H1 (cell line): ENCODE results near the gene PRICKLE1. TPM values are rescaled to one million over a fixed set of nuclear protein-coding genes. Genes with fewer than 3 reads are reported as not detected.
A peak's percentile ranks its signal among the peaks of the same experiment; 100 is the strongest.

ENCODE experiments used
- CTCF ChIA-PET: fragments of 300-600 bp; sonication (Branson Sonifier 250); formaldehyde crosslinking; loops from one replicate; lab custom pipeline; 2021; ENCODE audit not compliant: partially characterized antibody; lab: Charles Lee
- POLR2A ChIA-PET: fragments of 300-600 bp; sonication (Branson Sonifier 250); formaldehyde crosslinking; loops from one replicate; lab custom pipeline; 2021; ENCODE audit warnings: inconsistent platforms; ENCODE audit not compliant: partially characterized antibody; lab: Charles Lee
- DNase-seq, 2 experiments: peaks; one replicate each; pipeline versions ENCODE4 v3.0.0 to v3.0.0-alpha.2; 2010 to 2022; ENCODE audit warnings: low spot score in 2 of 2, low read depth in 1 of 2, mixed read lengths in 1 of 2
- FAIRE-seq: peaks from 2 replicates; lab custom pipeline; 2011; peaks lifted over from hg19 to GRCh38; lab: Jason Lieb, UNC
- H2AFZ ChIP-seq: 2 replicates; pipeline ENCODE4 v1.8.1; 2012; ENCODE audit warnings: low read length, inconsistent platforms
- H2AK5ac ChIP-seq: 2 replicates; pipeline ENCODE4 v1.6.1; 2013; ENCODE audit warnings: low read depth, low read length
- H2BK120ac ChIP-seq: replicated peaks from 2 replicates; pipeline ENCODE3; 2013; ENCODE audit warnings: low read depth, low read length, inconsistent platforms
- H2BK12ac ChIP-seq: 2 replicates; pipeline ENCODE4 v1.6.1; 2013; ENCODE audit warnings: low read depth, low read length
- H2BK15ac ChIP-seq: 2 replicates; pipeline ENCODE4 v1.6.1; 2013; ENCODE audit warnings: low read length
- H2BK20ac ChIP-seq: 2 replicates; pipeline ENCODE4 v1.6.1; 2013; ENCODE audit warnings: low read length
- H2BK5ac ChIP-seq: 2 replicates; pipeline ENCODE4 v1.6.1; 2013; ENCODE audit warnings: low read depth, low read length
- H3K14ac ChIP-seq: 2 replicates; pipeline ENCODE4 v1.6.1; 2013; ENCODE audit warnings: inconsistent platforms; ENCODE audit not compliant: insufficient read length
- H3K18ac ChIP-seq: 2 replicates; pipeline ENCODE4 v1.6.1; 2013; ENCODE audit warnings: low read length; ENCODE audit errors: extremely low read depth
- H3K23ac ChIP-seq: 2 replicates; pipeline ENCODE4 v1.6.1; 2013; ENCODE audit warnings: inconsistent platforms; ENCODE audit not compliant: insufficient read length
- H3K23me2 ChIP-seq: 2 replicates; pipeline ENCODE4 v1.6.1; 2013; ENCODE audit warnings: low read depth, low read length
- H3K27ac ChIP-seq: 2 replicates; pipeline ENCODE4 v1.6.1; 2011; ENCODE audit warnings: low read depth, low read length, inconsistent platforms
- H3K27me3 ChIP-seq, 4 experiments: replicated peaks in 1 of 4; 1 replicate in 1 of 4; 2 replicates in 3 of 4; pipeline versions ENCODE4 v1.6.1 to v1.8.1; 2011 to 2013; ENCODE audit warnings: low read length in 3 of 4, mild to moderate bottlenecking in 3 of 4, inconsistent platforms in 2 of 4, mixed read lengths in 2 of 4, moderate library complexity in 1 of 4; ENCODE audit not compliant: control insufficient read depth in 3 of 4, insufficient read depth in 3 of 4; ENCODE audit errors: extremely low read depth in 1 of 4
- H3K36me3 ChIP-seq, 4 experiments: 2 replicates each; pipeline versions ENCODE4 v1.6.1 to v1.8.1; 2011 to 2013; ENCODE audit warnings: mild to moderate bottlenecking in 4 of 4, low read length in 3 of 4, moderate library complexity in 2 of 4, control low read depth in 1 of 4, inconsistent platforms in 1 of 4; ENCODE audit not compliant: insufficient read depth in 4 of 4, control insufficient read depth in 2 of 4
- H3K4ac ChIP-seq: replicated peaks from 2 replicates; pipeline ENCODE3; 2013; ENCODE audit warnings: low read length, low read depth, mixed read lengths, inconsistent platforms; ENCODE audit not compliant: insufficient read length
- H3K4me1 ChIP-seq, 4 experiments: replicated peaks in 1 of 4; 1 replicate in 1 of 4; 2 replicates in 3 of 4; pipeline versions ENCODE4 v1.6.1 to v1.8.1; 2011 to 2013; ENCODE audit warnings: low read length in 3 of 4, inconsistent platforms in 2 of 4, mixed read lengths in 1 of 4; ENCODE audit not compliant: insufficient read depth in 4 of 4, control insufficient read depth in 3 of 4
- H3K4me2 ChIP-seq, 2 experiments: 2 replicates each; pipeline versions ENCODE4 v1.6.1 to v1.8.1; 2011 to 2013; ENCODE audit warnings: low read depth in 2 of 2, low read length in 2 of 2, control low read depth in 1 of 2, inconsistent platforms in 1 of 2, mild to moderate bottlenecking in 1 of 2; ENCODE audit not compliant: insufficient read depth in 1 of 2
- H3K4me3 ChIP-seq, 4 experiments: fragments of 200-600, 300-600 bp in 1 of 4; sonication (generic), shearing (Covaris generic), sonication (Bioruptor Twin) in 1 of 4; 2 replicates each; pipeline versions ENCODE4 v1.5.1 to v1.8.1; 2011 to 2016; ENCODE audit warnings: low read length in 4 of 4, low read depth in 3 of 4, control low read depth in 2 of 4, inconsistent platforms in 2 of 4, mild to moderate bottlenecking in 2 of 4, mixed read lengths in 1 of 4, moderate library complexity in 1 of 4; ENCODE audit not compliant: insufficient read depth in 2 of 4; ENCODE audit errors: extremely low read depth in 1 of 4
- H3K56ac ChIP-seq: replicated peaks from 2 replicates; pipeline ENCODE3; 2013; ENCODE audit warnings: low read depth, mild to moderate bottlenecking, mixed read lengths, low read length, inconsistent platforms; ENCODE audit not compliant: insufficient read length
- H3K79me1 ChIP-seq: 2 replicates; pipeline ENCODE4 v1.6.1; 2013; ENCODE audit warnings: low read depth, low read length, control low read depth
- H3K79me2 ChIP-seq, 2 experiments: 2 replicates each; pipeline versions ENCODE4 v1.6.1 to v1.8.1; 2012 to 2013; ENCODE audit warnings: low read length in 2 of 2, mild to moderate bottlenecking in 2 of 2, inconsistent platforms in 1 of 2; ENCODE audit not compliant: insufficient read depth in 2 of 2, control insufficient read depth in 1 of 2
- H3K9ac ChIP-seq, 4 experiments: replicated peaks in 1 of 4; 1 replicate in 1 of 4; 2 replicates in 3 of 4; pipeline versions ENCODE4 v1.6.1 to v1.8.1; 2011 to 2013; ENCODE audit warnings: low read depth in 3 of 4, low read length in 3 of 4, control low read depth in 2 of 4, mild to moderate bottlenecking in 2 of 4, moderate library complexity in 2 of 4, inconsistent platforms in 1 of 4; ENCODE audit errors: extremely low read depth in 1 of 4
- H3K9me3 ChIP-seq, 2 experiments: 2 replicates each; pipeline versions ENCODE4 v1.6.1 to v1.8.1; 2012 to 2013; ENCODE audit warnings: mild to moderate bottlenecking in 2 of 2, moderate library complexity in 2 of 2, control low read depth in 1 of 2, inconsistent platforms in 1 of 2, low read depth in 1 of 2, low read length in 1 of 2, mixed read lengths in 1 of 2; ENCODE audit not compliant: insufficient read depth in 2 of 2
- H4K20me1 ChIP-seq, 2 experiments: replicated peaks in 1 of 2; 2 replicates each; pipeline versions ENCODE3 to v1.8.1; 2011 to 2013; ENCODE audit warnings: inconsistent platforms in 2 of 2, low read length in 2 of 2, mild to moderate bottlenecking in 1 of 2; ENCODE audit not compliant: insufficient read depth in 2 of 2, control insufficient read depth in 1 of 2
- H4K5ac ChIP-seq: 2 replicates; pipeline ENCODE4 v1.6.1; 2013; ENCODE audit warnings: low read length, low read depth, mixed read lengths, inconsistent platforms; ENCODE audit not compliant: insufficient read length
- H4K8ac ChIP-seq: 2 replicates; pipeline ENCODE4 v1.8.0; 2013; ENCODE audit warnings: mild to moderate bottlenecking, moderate library complexity, low read length, inconsistent platforms; ENCODE audit not compliant: insufficient read depth; ENCODE audit errors: extremely low read depth
- H4K91ac ChIP-seq: replicated peaks from 2 replicates; pipeline ENCODE3; 2013; ENCODE audit warnings: low read length, mixed read lengths, inconsistent platforms; ENCODE audit not compliant: insufficient read length
- CBX5 ChIP-seq: fragments of 300-800, 300-1000 bp; sonication (generic); IDR thresholded peaks from 2 replicates; pipeline ENCODE4 v1.7.1; 2016; ENCODE audit warnings: antibody characterized with exemption, low read length, low read depth
- CREB1 ChIP-seq: IDR thresholded peaks from 2 replicates; pipeline ENCODE4 v1.6.1; 2012; ENCODE audit warnings: inconsistent platforms
- CTCF ChIP-seq, 3 experiments: IDR thresholded peaks; 1 replicate in 2 of 3; 2 replicates in 1 of 3; pipeline versions ENCODE4 v1.5.1 to v1.6.1; 2011; ENCODE audit warnings: low read length in 3 of 3, mild to moderate bottlenecking in 3 of 3, inconsistent platforms in 2 of 3, low read depth in 1 of 3, moderate library complexity in 1 of 3; ENCODE audit not compliant: insufficient read depth in 1 of 3; ENCODE audit errors: control extremely low read depth in 1 of 3
- RAD21 ChIP-seq, 2 experiments: IDR thresholded peaks in 1 of 2; conservative IDR thresholded peaks in 1 of 2; 2 replicates each; pipeline ENCODE4 v1.6.1; 2011; ENCODE audit warnings: low read depth in 2 of 2, low read length in 2 of 2, improper control_type of control experiment in 1 of 2, inconsistent platforms in 1 of 2, mild to moderate bottlenecking in 1 of 2, moderate library complexity in 1 of 2
- SAP30 ChIP-seq: fragments of 300-600 bp; sonication (generic); IDR thresholded peaks from 2 replicates; pipeline ENCODE4 v1.7.1; 2012; ENCODE audit warnings: low read length, moderate library complexity, mild to moderate bottlenecking, inconsistent platforms; ENCODE audit not compliant: insufficient read depth, insufficient replicate concordance
- SIN3A ChIP-seq, 2 experiments: IDR thresholded peaks in 1 of 2; conservative IDR thresholded peaks in 1 of 2; 2 replicates each; pipeline ENCODE4 v1.6.1; 2011 to 2012; ENCODE audit warnings: low read length in 2 of 2, improper control_type of control experiment in 1 of 2, low read depth in 1 of 2, mild to moderate bottlenecking in 1 of 2
- SIX5 ChIP-seq: IDR thresholded peaks from 2 replicates; pipeline ENCODE4 v1.6.1; 2011; ENCODE audit warnings: mild to moderate bottlenecking, low read depth, low read length
- SP4 ChIP-seq: IDR thresholded peaks from 2 replicates; pipeline ENCODE4 v1.6.1; 2012; ENCODE audit warnings: low read length, inconsistent platforms
- SUZ12 ChIP-seq: fragments of 200-600 bp; sonication (generic); IDR thresholded peaks from 2 replicates; pipeline ENCODE4 v1.6.1; 2012; ENCODE audit warnings: mild to moderate bottlenecking, inconsistent platforms, low read length, moderate library complexity, mixed read lengths
- WGBS, 2 experiments: shearing (Covaris generic) in 1 of 2; methylation state at CpG; one replicate each; pipeline versions ENCODE4 v1.1.6 to v1.1.7; 2013 to 2015; ENCODE audit warnings: low lambda C conversion rate in 2 of 2, mixed read lengths in 2 of 2, inconsistent platforms in 1 of 2, low coverage in 1 of 2, missing lambda C conversion rate in 1 of 2; ENCODE audit not compliant: insufficient replicate concordance in 2 of 2, insufficient coverage in 1 of 2, insufficient read length in 1 of 2; ENCODE audit errors: extremely low coverage in 1 of 2, missing lambda C conversion rate in 1 of 2; 5-methylcytosine and 5-hydroxymethylcytosine counted together
- polyA plus RNA-seq, 7 experiments: library from polyadenylated mRNA; depleted of rRNA in 3 of 7; stranded (reverse) in 5 of 7; unstranded in 2 of 7; fragments of >200 nt in 5 of 7; fragments of 200-250 nt in 2 of 7; gene quantifications; 1 replicate in 5 of 7; 2 replicates in 1 of 7; 4 replicates in 1 of 7; pipeline versions ENCODE4 v1.2.1 to v1.2.3, GENCODE V29; 2011 to 2013; ENCODE audit warnings: missing spikeins in 2 of 7, mixed read lengths in 2 of 7
- total RNA-seq: library from RNA; stranded (reverse); fragmentation: NEBNext Ultra II Directional; extraction: Animal tissue kit (Norgen Biotek cat#: 25700); gene quantifications from 2 replicates; pipeline ENCODE4 v1.2.1, GENCODE V29; 2021

PRICKLE1 gene
- total and polyA plus RNA-seq, 2 of the 8 experiments (the other 6 are each of a cell fraction or from before 2014, with no cell fraction given): 14.0 to 22.4 TPM

- H3K9me3 ChIP-seq: no peaks in the 10 kb centered on the region
- 0 out of 2 replicates have a peak overlapping the region, but pooled peaks have one; percentile 20 for H2BK12ac ChIP-seq
- peak in 1 of 2 experiments; percentile 57 for DNase-seq
- FAIRE-seq: no peak
- no peak overlapping the region; the same call in 1 of the 2 replicates for H4K8ac ChIP-seq
- H3K4me1 ChIP-seq: peaks cover 0 to 5% (median 3%) of the 10 kb centered on the region in 4 experiments; a peak in 3 of 7 replicates
- no peak overlapping the region for H3K56ac ChIP-seq
- no peak overlapping the region for H3K27ac ChIP-seq
- ChIA-PET CTCF (interaction anchor here (1.1 to 1.9 kb wide), 4 partner anchors 10 to 748 kb away, joined by 3 to 5 read pairs (median 4); no protein-coding TSS in a partner anchor), POLR2A (interaction anchor here (1.6 kb wide), 1 partner anchor 106 kb away, joined by 7 read pairs; no protein-coding TSS in a partner anchor)
- H2BK5ac ChIP-seq: no peak overlapping the region
- no peak overlapping the region for H3K14ac ChIP-seq
- peak overlapping the region in 2 of 4 experiments; percentile 25 to 33; a peak in 1 of 7 replicates for H3K9ac ChIP-seq
- H4K91ac ChIP-seq: no peak overlapping the region
- H3K23ac ChIP-seq: no peak overlapping the region
- H3K79me2 ChIP-seq: no peaks in the 10 kb centered on the region
- peak overlapping the region; percentile 95 for H2AFZ ChIP-seq
- no peak overlapping the region for H2AK5ac ChIP-seq
- peaks cover 0 to 1% of the 10 kb centered on the region in 2 experiments for H4K20me1 ChIP-seq
- peak overlapping the region; percentile 52 to 68 (median 56) for H3K4me3 ChIP-seq
- no peak overlapping the region for H2BK20ac ChIP-seq
- no peak overlapping the region for H2BK15ac ChIP-seq
- H4K5ac ChIP-seq: no peak overlapping the region
- peak overlapping the region; percentile 80 to 94 for H3K4me2 ChIP-seq
- peak overlapping the region; percentile 26 for H3K18ac ChIP-seq
- H3K27me3 ChIP-seq: peaks cover 2 to 40% (median 30%) of the 10 kb centered on the region in 4 experiments
- no peaks in the 10 kb centered on the region for H3K36me3 ChIP-seq
- no peak overlapping the region for H2BK120ac ChIP-seq
- no peaks in the 10 kb centered on the region for H3K79me1 ChIP-seq
- H3K23me2 ChIP-seq: peaks cover 6% of the 10 kb centered on the region
- WGBS, 2 experiments: 8% methylated on average over 25 of the region's 25 CpGs; no CpG with 5 or more reads in 1 of the 2 experiments
- H3K4ac ChIP-seq: no peak overlapping the region
- TF ChIP-seq SAP30 (peak; percentile 20), SUZ12 (peak; percentile 47; the same call in 1 of the 2 replicates), CTCF (IDR thresholded peaks at IDR 0.05; ENCODE audit: control extremely low read depth in 1 of 3, insufficient read depth in 1 of 3, low read depth in 1 of 3, low read length in 3 of 3) (peak in 2 of 3 experiments; percentile 19 to 24; a peak in 2 of 4 replicates), CBX5 (no peak), SP4 (no peak), CREB1 (no peak), RAD21 (IDR thresholded peaks at IDR 0.05 in 1 of 2, conservative IDR thresholded peaks at IDR 0.05 in 1 of 2; ENCODE audit: low read depth in 2 of 2, low read length in 2 of 2) (peak; percentile 46 to 58), SIN3A (conservative IDR thresholded peaks at IDR 0.05 in 1 of 2, IDR thresholded peaks at IDR 0.05 in 1 of 2; ENCODE audit: low read depth in 1 of 2, low read length in 2 of 2) (peak in 1 of 2 experiments; percentile 56; a peak in 2 of 4 replicates), SIX5 (no peak)
Measured at GRCh38 chr12:42590330-42590934, 886 bp upstream of the PRICKLE1 start.
